K562 (cell line): Measurements from ENCODE around the gene DPP9. TPM values are rescaled to one million over a fixed set of nuclear protein-coding genes. Genes with fewer than 3 reads are reported as not detected.

Experiments
- ATF7 ChIP-seq: fragments of 450-650 bp; IDR thresholded peaks from 2 replicates; pipeline ENCODE4 v1.7.1; 2014; ENCODE audit warnings: mild to moderate bottlenecking, moderate library complexity
- EGR1 ChIP-seq: fragments of 450-650 bp; conservative IDR thresholded peaks from 2 replicates; pipeline ENCODE4 v1.6.1; 2017; ENCODE audit warnings: mild to moderate bottlenecking
- ETS2 ChIP-seq: IDR thresholded peaks from 2 replicates; pipeline ENCODE4 v1.6.1; 2016; ENCODE audit warnings: borderline replicate concordance, missing genetic modification characterization, mild to moderate bottlenecking, moderate library complexity, missing compliant biosample characterization; ENCODE audit not compliant: poor library complexity, severe bottlenecking
- PHB ChIP-seq: fragments of 250-450 bp; sonication (Bioruptor Pico); IDR thresholded peaks from 2 replicates; pipeline ENCODE4 v1.5.0; 2021
- SRSF7 ChIP-seq: fragments of 200-400 bp; formaldehyde crosslinking; optimal IDR thresholded peaks from 2 replicates; pipeline ENCODE3; 2017; ENCODE audit warnings: mild to moderate bottlenecking, low read depth, low read length
- ZFX ChIP-seq: sonication (generic); formaldehyde crosslinking; IDR thresholded peaks from 2 replicates; pipeline ENCODE4 v1.8.0; 2022; ENCODE audit warnings: mild to moderate bottlenecking, missing genetic modification reagents, moderate library complexity
- ZKSCAN3 ChIP-seq: fragments of 250-450 bp; sonication (Bioruptor Pico); IDR thresholded peaks from 2 replicates; pipeline ENCODE4 v1.4.0; 2020
- ZNF407 ChIP-seq: fragments of 450-650 bp; IDR thresholded peaks from 2 replicates; pipeline ENCODE4 v1.6.1; 2016; ENCODE audit warnings: low read depth
- polyA plus RNA-seq, 8 experiments: library from polyadenylated mRNA; depleted of rRNA in 4 of 8; stranded (reverse) in 5 of 8; unstranded in 3 of 8; fragments of >200 nt; fragmentation: Nextera tagmentation in 2 of 8; fragmentation: Illumina TruSeq in 1 of 8; extraction: Ambion mirVana in 2 of 8; extraction: Trizol in 1 of 8; gene quantifications; 2 replicates each; pipeline versions ENCODE4 v1.2.1 to v1.2.3, GENCODE V29; 2011 to 2014; ENCODE audit warnings: inconsistent platforms in 1 of 8, missing spikeins in 1 of 8
- total RNA-seq, 7 experiments: library from RNA; depleted of rRNA in 6 of 7; stranded (reverse); fragments of >200 nt in 6 of 7; fragmentation: Illumina TruSeq in 2 of 7; extraction: Trizol in 2 of 7; gene quantifications; 2 replicates each; pipeline versions ENCODE4 v1.2.1 to v1.2.3, GENCODE V29; 2011 to 2021; ENCODE audit warnings: low replicate concordance in 1 of 7

DPP9 gene
- total and polyA plus RNA-seq, 9 of the 15 experiments (the other 6 are each of a cell fraction or from before 2014, with no cell fraction given): 0.90 to 66.7 (median 24.5) TPM

GRCh38 chr19:4768934-4769777 is 45.5 kb upstream of the DPP9 start (continued):
- TF ChIP-seq ZNF407 (no peak), ZFX (CRISPR knock-in tag) (peak; percentile 83), SRSF7 (no peak), ZKSCAN3 (CRISPR knock-in tag) (no peak), ETS2 (tag) (no peak), EGR1 (no peak), PHB (CRISPR knock-in tag) (no peak), ATF7 (no peak)
